H9 (cell line): ENCODE data around the gene ZNF408. TPM values are rescaled to one million over a fixed set of nuclear protein-coding genes. Genes with fewer than 3 reads are reported as not detected.

Experiments used
- DNase-seq: peaks from one replicate; pipeline ENCODE4 v3.0.0-alpha.2; 2017
- H2AFZ ChIP-seq: one replicate; pipeline ENCODE4 v1.6.1; 2013; ENCODE audit warnings: mild to moderate bottlenecking, low read length, control low read depth, moderate library complexity
- H2AK5ac ChIP-seq: 2 replicates; pipeline ENCODE4 v1.6.1; 2013; ENCODE audit warnings: low read length, control low read depth, mixed read lengths; ENCODE audit not compliant: insufficient read length
- H2BK120ac ChIP-seq: one replicate; pipeline ENCODE4 v1.6.1; 2013; ENCODE audit warnings: low read depth, mild to moderate bottlenecking, low read length, control low read depth, inconsistent platforms; ENCODE audit not compliant: poor library complexity, severe bottlenecking
- H2BK12ac ChIP-seq: 2 replicates; pipeline ENCODE4 v1.6.1; 2013; ENCODE audit warnings: low read length, control low read depth, mixed read lengths, low read depth; ENCODE audit not compliant: insufficient read length
- H2BK15ac ChIP-seq: 2 replicates; pipeline ENCODE4 v1.6.1; 2013; ENCODE audit warnings: low read depth, low read length, control low read depth
- H2BK20ac ChIP-seq: one replicate; pipeline ENCODE4 v1.6.1; 2013; ENCODE audit warnings: low read depth, mild to moderate bottlenecking, low read length, control low read depth, inconsistent platforms; ENCODE audit not compliant: poor library complexity, severe bottlenecking
- H2BK5ac ChIP-seq: 2 replicates; pipeline ENCODE4 v1.6.1; 2013; ENCODE audit warnings: low read length, control low read depth, mixed read lengths; ENCODE audit not compliant: insufficient read length
- H3K14ac ChIP-seq: 2 replicates; pipeline ENCODE4 v1.6.1; 2013; ENCODE audit warnings: low read length, control low read depth; ENCODE audit not compliant: insufficient read depth
- H3K18ac ChIP-seq: 2 replicates; pipeline ENCODE4 v1.6.1; 2013; ENCODE audit warnings: low read depth, mild to moderate bottlenecking, mixed read lengths, low read length, control low read depth; ENCODE audit not compliant: insufficient read length
- H3K23ac ChIP-seq: 2 replicates; pipeline ENCODE4 v1.6.1; 2013; ENCODE audit warnings: low read length, control low read depth, mixed read lengths, low read depth; ENCODE audit not compliant: insufficient read length
- H3K23me2 ChIP-seq: 2 replicates; pipeline ENCODE4 v1.6.1; 2013; ENCODE audit warnings: low read depth, mild to moderate bottlenecking, mixed read lengths, low read length, control low read depth; ENCODE audit not compliant: insufficient read length, poor library complexity, severe bottlenecking
- H3K27ac ChIP-seq: 2 replicates; pipeline ENCODE4 v1.5.1; 2013; ENCODE audit warnings: low read length, control low read depth, mixed read lengths, low read depth; ENCODE audit not compliant: insufficient read length
- H3K27me3 ChIP-seq: 2 replicates; pipeline ENCODE4 v1.6.1; 2013; ENCODE audit warnings: low read length, control low read depth, inconsistent platforms; ENCODE audit not compliant: insufficient read depth
- H3K4ac ChIP-seq: 2 replicates; pipeline ENCODE4 v1.6.1; 2013; ENCODE audit warnings: low read depth, mild to moderate bottlenecking, control low read depth, inconsistent platforms, low read length, moderate library complexity
- H3K4me1 ChIP-seq: 2 replicates; pipeline ENCODE4 v1.6.1; 2013; ENCODE audit warnings: low read length, control low read depth, inconsistent platforms; ENCODE audit not compliant: insufficient read depth
- H3K4me2 ChIP-seq: 2 replicates; pipeline ENCODE4 v1.6.1; 2013; ENCODE audit warnings: low read length, control low read depth, mixed read lengths; ENCODE audit not compliant: insufficient read length, insufficient read depth
- H3K56ac ChIP-seq: 2 replicates; pipeline ENCODE4 v1.6.1; 2013; ENCODE audit warnings: low read depth, mild to moderate bottlenecking, mixed read lengths, low read length, control low read depth; ENCODE audit not compliant: insufficient read length
- H3K79me1 ChIP-seq: 2 replicates; pipeline ENCODE4 v1.6.1; 2013; ENCODE audit warnings: low read depth, mild to moderate bottlenecking, moderate library complexity, low read length, control low read depth, inconsistent platforms; ENCODE audit not compliant: insufficient read depth, poor library complexity, severe bottlenecking
- H3K79me2 ChIP-seq: 2 replicates; pipeline ENCODE4 v1.6.1; 2013; ENCODE audit warnings: low read length, control low read depth, inconsistent platforms; ENCODE audit not compliant: insufficient read depth
- H3K9ac ChIP-seq: 2 replicates; pipeline ENCODE4 v1.6.1; 2013; ENCODE audit warnings: low read length, control low read depth, mixed read lengths; ENCODE audit not compliant: insufficient read length; ENCODE audit errors: extremely low read depth
- H3K9me3 ChIP-seq: one replicate; pipeline ENCODE4 v1.6.1; 2013; ENCODE audit warnings: low read depth, low read length, inconsistent platforms; ENCODE audit not compliant: control insufficient read depth
- H3T11ph ChIP-seq: one replicate; pipeline ENCODE4 v1.6.1; 2013; ENCODE audit warnings: mild to moderate bottlenecking, low read length, control low read depth, inconsistent platforms
- H4K20me1 ChIP-seq: one replicate; pipeline ENCODE4 v1.6.1; 2013; ENCODE audit not compliant: control insufficient read depth, insufficient read length, insufficient read depth
- H4K5ac ChIP-seq: 2 replicates; pipeline ENCODE4 v1.6.1; 2013; ENCODE audit warnings: low read depth, mild to moderate bottlenecking, mixed read lengths, low read length, control low read depth; ENCODE audit not compliant: insufficient read length
- H4K8ac ChIP-seq: replicated peaks from 2 replicates; pipeline ENCODE4 v1.6.1; 2013; ENCODE audit warnings: low read length, control low read depth, mixed read lengths, low read depth; ENCODE audit not compliant: insufficient read length
- H4K91ac ChIP-seq: 2 replicates; pipeline ENCODE4 v1.6.1; 2013; ENCODE audit warnings: low read depth, mild to moderate bottlenecking, moderate library complexity, mixed read lengths, low read length, control low read depth; ENCODE audit not compliant: insufficient read length
- H3K27ac Mint-ChIP-seq, 3 experiments: 2 replicates in 2 of 3; 3 replicates in 1 of 3; pipeline ENCODE4 v1.8.0; 2020 to 2021; ENCODE audit warnings: mixed read lengths in 3 of 3, mild to moderate bottlenecking in 1 of 3, moderate library complexity in 1 of 3
- H3K27me3 Mint-ChIP-seq: 2 replicates; pipeline ENCODE4 v1.8.0; 2021; ENCODE audit warnings: low read depth, mild to moderate bottlenecking, moderate library complexity, mixed read lengths
- H3K36me3 Mint-ChIP-seq, 3 experiments: 2 replicates in 2 of 3; 3 replicates in 1 of 3; pipeline ENCODE4 v1.8.0; 2020 to 2021; ENCODE audit warnings: low read depth in 3 of 3, mixed read lengths in 3 of 3; ENCODE audit not compliant: insufficient read depth in 1 of 3
- H3K4me1 Mint-ChIP-seq, 2 experiments: 2 replicates each; pipeline ENCODE4 v1.8.0; 2020; ENCODE audit warnings: mixed read lengths in 2 of 2
- H3K4me3 Mint-ChIP-seq, 2 experiments: 2 replicates in 1 of 2; 3 replicates in 1 of 2; pipeline ENCODE4 v1.8.0; 2020 to 2021; ENCODE audit warnings: mild to moderate bottlenecking in 2 of 2, mixed read lengths in 2 of 2, moderate library complexity in 1 of 2
- H3K9me3 Mint-ChIP-seq, 2 experiments: 2 replicates in 1 of 2; 3 replicates in 1 of 2; pipeline ENCODE4 v1.8.0; 2020; ENCODE audit warnings: mild to moderate bottlenecking in 2 of 2, mixed read lengths in 2 of 2, moderate library complexity in 1 of 2
- WGBS: extraction: QIAGEN DNeasy Blood & Tissue Kit; methylation state at CpG from one replicate; pipeline ENCODE4 v1.1.7; 2013; ENCODE audit warnings: missing lambda C conversion rate, low lambda C conversion rate, mixed read lengths; ENCODE audit not compliant: insufficient read length; ENCODE audit errors: extremely low coverage; 5-methylcytosine and 5-hydroxymethylcytosine counted together
- total RNA-seq: library from RNA; stranded (reverse); gene quantifications from 2 replicates; pipeline ENCODE4 v1.2.1, GENCODE V29; 2021
- TF ChIP-seq, protein P1 (sequence below): fragments of 200-600 bp; sonication (generic); conservative IDR thresholded peaks from 3 replicates; pipeline ENCODE4 v1.8.0; 2021; ENCODE audit warnings: antibody characterized with exemption, mild to moderate bottlenecking

The ZNF408 gene
- total RNA-seq, 1 experiment from 2014 or later, result 16.6 TPM

DNA sequence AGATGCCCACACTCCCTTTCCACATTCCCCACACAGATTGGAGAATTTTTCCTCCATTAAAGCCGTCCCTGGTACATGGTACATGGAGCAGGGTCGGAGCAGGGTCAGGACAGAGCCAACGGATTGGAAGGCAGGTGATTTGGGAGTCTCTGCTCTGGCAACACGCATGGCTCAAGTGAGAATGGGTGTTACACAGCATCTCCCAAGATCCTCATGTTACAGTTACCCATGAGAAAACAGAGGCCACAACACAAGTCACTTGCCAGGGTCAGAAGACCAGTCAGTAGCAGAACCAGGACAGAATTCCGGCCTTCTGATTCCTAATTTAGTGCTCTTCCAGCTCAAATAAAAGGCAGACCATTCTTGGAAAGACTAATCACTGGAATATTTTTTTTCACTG, 10.5 kb downstream of the ZNF408 start:
- Histone ChIP-seq H3K27me3 (no peaks in the 10 kb centered on the region), H2BK5ac (no peak overlapping the region), H3K79me1 (no peaks in the 10 kb centered on the region), H3K23ac (no peak overlapping the region), H3K4me1 (no peaks in the 10 kb centered on the region), H3K14ac (no peak overlapping the region), H2BK120ac (no peak overlapping the region), H4K20me1 (no peaks in the 10 kb centered on the region), H3K23me2 (no peaks in the 10 kb centered on the region), H2BK20ac (no peak overlapping the region), H3K79me2 (no peaks in the 10 kb centered on the region), H3K4me2 (no peak overlapping the region), H2BK12ac (no peak overlapping the region), H3K9ac (no peak overlapping the region), H2AK5ac (no peak overlapping the region), H4K8ac (no peak overlapping the region), H4K91ac (no peak overlapping the region), H3K4ac (no peak overlapping the region), H3K56ac (no peak overlapping the region), H2AFZ (no peak overlapping the region), H3K18ac (no peak overlapping the region), H4K5ac (no peak overlapping the region), H2BK15ac (no peak overlapping the region), H3T11ph (no peak overlapping the region), H3K9me3 (no peaks in the 10 kb centered on the region), H3K27ac (no peak overlapping the region)
- no CpG with 5 or more reads among the region's 5 CpGs for WGBS
- H3K4me3 Mint-ChIP-seq, result no peak overlapping the region
- TF ChIP-seq, protein P1, sequence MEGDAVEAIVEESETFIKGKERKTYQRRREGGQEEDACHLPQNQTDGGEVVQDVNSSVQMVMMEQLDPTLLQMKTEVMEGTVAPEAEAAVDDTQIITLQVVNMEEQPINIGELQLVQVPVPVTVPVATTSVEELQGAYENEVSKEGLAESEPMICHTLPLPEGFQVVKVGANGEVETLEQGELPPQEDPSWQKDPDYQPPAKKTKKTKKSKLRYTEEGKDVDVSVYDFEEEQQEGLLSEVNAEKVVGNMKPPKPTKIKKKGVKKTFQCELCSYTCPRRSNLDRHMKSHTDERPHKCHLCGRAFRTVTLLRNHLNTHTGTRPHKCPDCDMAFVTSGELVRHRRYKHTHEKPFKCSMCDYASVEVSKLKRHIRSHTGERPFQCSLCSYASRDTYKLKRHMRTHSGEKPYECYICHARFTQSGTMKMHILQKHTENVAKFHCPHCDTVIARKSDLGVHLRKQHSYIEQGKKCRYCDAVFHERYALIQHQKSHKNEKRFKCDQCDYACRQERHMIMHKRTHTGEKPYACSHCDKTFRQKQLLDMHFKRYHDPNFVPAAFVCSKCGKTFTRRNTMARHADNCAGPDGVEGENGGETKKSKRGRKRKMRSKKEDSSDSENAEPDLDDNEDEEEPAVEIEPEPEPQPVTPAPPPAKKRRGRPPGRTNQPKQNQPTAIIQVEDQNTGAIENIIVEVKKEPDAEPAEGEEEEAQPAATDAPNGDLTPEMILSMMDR, result no peak
- no peak overlapping the region for H3K27ac Mint-ChIP-seq
- no peaks in the 10 kb centered on the region for H3K9me3 Mint-ChIP-seq
- H3K4me1 Mint-ChIP-seq, result no peaks in the 10 kb centered on the region
- H3K36me3 Mint-ChIP-seq, result peaks cover 0 to 13% (median 0%) of the 10 kb centered on the region in 3 experiments; a peak in 3 of 7 replicates
- DNase-seq, result no peak
- no peaks in the 10 kb centered on the region for H3K27me3 Mint-ChIP-seq
